Measurements from ENCODE around the gene PIK3AP1.

- TF ChIP-seq USF2 (IDR thresholded peaks at IDR 0.05; ENCODE audit: borderline replicate concordance, low read depth, low read length) (no peak), YY1 (IDR thresholded peaks at IDR 0.05; ENCODE audit: low read depth) (no peak), CTCF (IDR thresholded peaks at IDR 0.05) (no peak), EP300 (IDR thresholded peaks at IDR 0.05; ENCODE audit: borderline replicate concordance in 1 of 2, low read depth in 1 of 2, low read length in 1 of 2) (no peak), TEAD4 (IDR thresholded peaks at IDR 0.05; ENCODE audit: borderline replicate concordance, insufficient read depth) (no peak), IRF3 (IDR thresholded peaks at IDR 0.05; ENCODE audit: low read depth, low read length) (no peak)
Measured at GRCh38 chr10:96718304-96718990, 1.9 kb downstream of the PIK3AP1 start.
